Measurements from ENCODE around the gene CASZ1.

DNA sequence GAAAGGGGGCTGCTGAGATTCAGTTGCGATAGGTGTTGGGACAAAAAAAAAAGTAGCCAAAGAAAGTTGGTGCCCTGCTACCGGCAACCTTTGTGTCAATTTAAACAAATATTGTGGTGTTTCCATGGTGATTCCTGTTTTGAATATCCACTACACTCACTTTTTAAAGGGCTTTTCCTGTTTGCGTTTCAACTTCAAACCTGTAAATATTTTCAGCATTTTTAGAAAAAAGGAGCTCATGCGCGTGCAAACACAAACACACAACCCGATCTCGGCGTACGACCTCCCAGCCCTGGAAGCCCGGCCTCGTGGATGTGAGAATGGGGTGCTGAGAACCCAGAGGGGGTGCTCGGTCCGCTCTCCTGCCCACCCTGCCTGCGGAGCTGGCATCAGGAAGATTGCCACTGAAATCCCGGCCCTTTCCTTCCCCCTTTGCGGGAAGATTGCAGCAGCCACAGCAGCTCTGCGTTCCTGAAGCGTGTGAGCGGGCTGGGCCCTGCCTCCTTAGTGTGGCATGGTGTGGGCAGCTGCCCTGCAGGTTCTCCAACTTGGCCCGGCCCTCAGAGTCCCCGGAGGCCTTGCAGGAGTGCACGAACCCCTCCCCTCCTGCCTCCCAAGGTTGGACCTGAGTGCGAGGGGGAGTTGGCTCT is 34.8 kb downstream of the CASZ1 start:
- no peak for TF ChIP-seq TAF1 (IDR thresholded peaks at IDR 0.05; ENCODE audit: low read depth, low read length)
- TF ChIP-seq POLR2A (IDR thresholded peaks at IDR 0.05; ENCODE audit: low read depth, low read length): no peak
- TF ChIP-seq POU2F2 (IDR thresholded peaks at IDR 0.05; ENCODE audit: low read depth, low read length): no peak
- TF ChIP-seq POLR2AphosphoS5 (IDR thresholded peaks at IDR 0.05; ENCODE audit: low read depth, low read length): no peak
- TF ChIP-seq PAX5 (IDR thresholded peaks at IDR 0.05; ENCODE audit: insufficient read depth, low read length, severe bottlenecking): no peak
